H1 (cell line): ENCODE results near the gene DNAJC6. TPM values are rescaled to one million over a fixed set of nuclear protein-coding genes. Genes with fewer than 3 reads are reported as not detected.

Source experiments
- CREB1 ChIP-seq: IDR thresholded peaks from 2 replicates; pipeline ENCODE4 v1.6.1; 2012; ENCODE audit warnings: inconsistent platforms
- HDAC2 ChIP-seq, 2 experiments: fragments of 300-600 bp in 1 of 2; sonication (generic) in 1 of 2; IDR thresholded peaks; 2 replicates each; pipeline ENCODE4 v1.6.1; 2011 to 2012; ENCODE audit warnings: low read depth in 2 of 2, low read length in 2 of 2, mild to moderate bottlenecking in 2 of 2, moderate library complexity in 2 of 2, borderline replicate concordance in 1 of 2, inconsistent platforms in 1 of 2
- JUN ChIP-seq: IDR thresholded peaks from 2 replicates; pipeline ENCODE4 v1.6.1; 2011; ENCODE audit warnings: low read depth, mild to moderate bottlenecking, improper control_type of control experiment, low read length
- polyA plus RNA-seq, 7 experiments: library from polyadenylated mRNA; depleted of rRNA in 3 of 7; stranded (reverse) in 5 of 7; unstranded in 2 of 7; fragments of >200 nt in 5 of 7; fragments of 200-250 nt in 2 of 7; gene quantifications; 1 replicate in 5 of 7; 2 replicates in 1 of 7; 4 replicates in 1 of 7; pipeline versions ENCODE4 v1.2.1 to v1.2.3, GENCODE V29; 2011 to 2013; ENCODE audit warnings: missing spikeins in 2 of 7, mixed read lengths in 2 of 7
- total RNA-seq: library from RNA; stranded (reverse); fragmentation: NEBNext Ultra II Directional; extraction: Animal tissue kit (Norgen Biotek cat#: 25700); gene quantifications from 2 replicates; pipeline ENCODE4 v1.2.1, GENCODE V29; 2021

The DNAJC6 gene
- total and polyA plus RNA-seq, 2 of the 8 experiments (the other 6 are each of a cell fraction or from before 2014, with no cell fraction given): 1.6 to 3.0 TPM

DNA sequence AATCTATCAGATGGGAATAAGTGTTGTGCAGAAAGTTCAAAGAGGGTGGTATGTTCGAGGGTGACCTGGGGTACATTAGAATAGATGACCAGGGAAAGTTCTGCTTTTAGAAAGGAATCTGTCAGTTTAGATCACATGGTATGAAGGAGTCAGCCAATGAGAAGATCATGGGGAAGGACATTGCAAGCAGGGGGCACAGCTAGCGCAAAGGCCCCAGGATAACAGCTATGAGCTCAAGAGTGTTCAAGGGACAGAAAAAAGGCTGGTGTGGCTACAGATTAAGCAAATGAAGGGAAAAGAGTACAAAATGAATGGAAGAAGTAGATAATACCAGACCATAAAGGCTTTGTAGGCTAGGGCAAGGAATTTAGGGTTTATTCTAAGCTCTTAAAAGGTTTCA, 119.7 kb downstream of the DNAJC6 start (continued):
- TF ChIP-seq JUN: no peak
- no peak for TF ChIP-seq CREB1
- no peak for TF ChIP-seq HDAC2 (IDR thresholded peaks at IDR 0.05; ENCODE audit: borderline replicate concordance in 1 of 2, low read depth in 2 of 2, low read length in 2 of 2)
